HepG2 (cell line): ENCODE data around the gene ACP1. TPM values are rescaled to one million over a fixed set of nuclear protein-coding genes. Genes with fewer than 3 reads are reported as not detected.
A peak's percentile ranks its signal among the peaks of the same experiment; 100 is the strongest.

Experiments used
- ATAC-seq: fragments of 200-7000 bp; cut with Tn5 transposase; 3 replicates; pipeline ENCODE4 v1.9.1; 2020; ENCODE audit warnings: mild to moderate bottlenecking, moderate library complexity
- BruUV-seq: library from RNA; stranded (reverse); fragments of 400-500 nt; replicated peaks from 2 replicates; lab custom pipeline; 2021; lab: Mats Ljungman, UMichigan
- CTCF ChIA-PET: fragments of 300-600 bp; formaldehyde crosslinking; extraction: SDS; loops from one replicate; lab custom pipeline; 2021; ENCODE audit warnings: low total read pairs, inconsistent platforms, low intra/inter-chr PET ratio; lab: Yijun Ruan, JAX
- POLR2A ChIA-PET: fragments of 350-600 bp; sonication (Branson Sonifier 250); formaldehyde crosslinking; loops from one replicate; lab custom pipeline; 2020; ENCODE audit warnings: antibody characterized with exemption, inconsistent platforms; lab: Yijun Ruan, JAX
- DNase-seq: peaks from one replicate; pipeline ENCODE4 v3.0.0-alpha.2; 2015; ENCODE audit warnings: low spot score
- FAIRE-seq: peaks from 3 replicates; lab custom pipeline; 2011; peaks lifted over from hg19 to GRCh38; lab: Jason Lieb, UNC
- H2AFZ ChIP-seq: one replicate; pipeline ENCODE4 v1.6.1; 2011; ENCODE audit warnings: low read length, inconsistent platforms
- H3K27ac ChIP-seq: fragments of 300-600 bp; 3 replicates; pipeline ENCODE4 v1.8.0; 2011; ENCODE audit warnings: mixed run types, mild to moderate bottlenecking, mixed read lengths, low read length, inconsistent platforms; ENCODE audit not compliant: insufficient read depth; ENCODE audit errors: extremely low read length
- H3K27me3 ChIP-seq, 2 experiments: fragments of 200-600 bp in 1 of 2; 2 replicates in 1 of 2; 3 replicates in 1 of 2; pipeline versions ENCODE4 v1.6.0 to v1.8.0; 2011; ENCODE audit warnings: low read length in 2 of 2, mild to moderate bottlenecking in 2 of 2, moderate library complexity in 2 of 2, inconsistent platforms in 1 of 2; ENCODE audit not compliant: insufficient read depth in 2 of 2, control insufficient read depth in 1 of 2
- H3K36me3 ChIP-seq, 2 experiments: fragments of 200-600 bp in 1 of 2; replicated peaks in 1 of 2; 2 replicates in 1 of 2; 3 replicates in 1 of 2; pipeline versions ENCODE4 v1.5.1 to v1.8.0; 2011; ENCODE audit warnings: low read length in 2 of 2, inconsistent platforms in 1 of 2; ENCODE audit not compliant: insufficient read depth in 2 of 2, control insufficient read depth in 1 of 2
- H3K4me1 ChIP-seq: 2 replicates; pipeline ENCODE4 v1.5.1; 2012; ENCODE audit warnings: low read length, inconsistent platforms; ENCODE audit not compliant: insufficient read depth
- H3K4me2 ChIP-seq: 2 replicates; pipeline ENCODE4 v1.6.0; 2011; ENCODE audit warnings: low read depth, low read length, inconsistent platforms
- H3K4me3 ChIP-seq, 3 experiments: fragments of 200-600 bp in 1 of 3; sonication (generic), shearing (Covaris generic) in 1 of 3; replicated peaks in 1 of 3; 2 replicates each; pipeline ENCODE4 v1.5.1; 2011 to 2016; ENCODE audit warnings: low read length in 3 of 3, inconsistent platforms in 2 of 3, low read depth in 2 of 3, mild to moderate bottlenecking in 2 of 3, control low read depth in 1 of 3, mixed read lengths in 1 of 3; ENCODE audit not compliant: insufficient read depth in 1 of 3
- H3K79me2 ChIP-seq: one replicate; pipeline ENCODE4 v1.6.1; 2011; ENCODE audit warnings: low read length, inconsistent platforms; ENCODE audit not compliant: insufficient read depth
- H3K9ac ChIP-seq: 2 replicates; pipeline ENCODE4 v1.6.0; 2011; ENCODE audit warnings: mild to moderate bottlenecking, low read depth, low read length, inconsistent platforms; ENCODE audit not compliant: insufficient read depth
- H3K9me3 ChIP-seq: 2 replicates; pipeline ENCODE4 v1.5.1; 2012; ENCODE audit warnings: mild to moderate bottlenecking, low read length
- H4K20me1 ChIP-seq: 2 replicates; pipeline ENCODE4 v1.6.0; 2011; ENCODE audit warnings: inconsistent platforms, mild to moderate bottlenecking, low read length, moderate library complexity; ENCODE audit not compliant: insufficient read depth
- CENPBD1 ChIP-seq: sonication (generic); formaldehyde crosslinking; IDR thresholded peaks from 2 replicates; pipeline ENCODE4 v1.8.0; 2022; ENCODE audit warnings: missing genetic modification reagents, low read depth, mild to moderate bottlenecking, borderline replicate concordance
- THAP11 ChIP-seq: IDR thresholded peaks from 2 replicates; pipeline ENCODE4 v1.6.1; 2016; ENCODE audit warnings: missing biosample characterization, missing genetic modification reagents
- ZNF501 ChIP-seq: sonication (generic); formaldehyde crosslinking; IDR thresholded peaks from 2 replicates; pipeline ENCODE4 v1.5.1; 2020; ENCODE audit warnings: mild to moderate bottlenecking, moderate library complexity, missing genetic modification reagents
- ZNF644 ChIP-seq: IDR thresholded peaks from 2 replicates; pipeline ENCODE4 v1.6.1; 2016; ENCODE audit warnings: low read depth
- WGBS: methylation state at CpG from one replicate; pipeline ENCODE4 v1.1.6; 2017; ENCODE audit warnings: low lambda C conversion rate; 5-methylcytosine and 5-hydroxymethylcytosine counted together
- in situ Hi-C: cut with HindIII; loops from 2 replicates; pipeline ENCODE4 v1.10.0; 2017; ENCODE audit warnings: low pct_unique_long_range_greater_than_20kb; ENCODE audit not compliant: extremely low pct_ligation_motif_present
- intact Hi-C: fragments of 100-400 bp; cut with micrococcal nuclease; formaldehyde crosslinking; loops from one replicate; pipeline ENCODE4 v1.10.0; 2022; ENCODE audit not compliant: unreplicated experiment
- polyA plus RNA-seq, 8 experiments: library from polyadenylated mRNA; depleted of rRNA in 3 of 8; stranded (reverse) in 7 of 8; unstranded in 1 of 8; fragments of >200 nt; fragmentation: Illumina TruSeq in 4 of 8; extraction: Trizol in 4 of 8; gene quantifications; 2 replicates each; pipeline versions ENCODE4 v1.2.1 to v1.2.3, GENCODE V29; 2011 to 2016; ENCODE audit warnings: low read depth in 4 of 8, missing spikeins in 1 of 8, mixed read lengths in 1 of 8; ENCODE audit not compliant: insufficient read depth in 1 of 8
- total RNA-seq, 5 experiments: library from RNA; depleted of rRNA; stranded (reverse); fragments of >200 nt; fragmentation: Illumina TruSeq; extraction: Trizol; gene quantifications; 2 replicates each; pipeline ENCODE4 v1.2.3, GENCODE V29; 2016; ENCODE audit warnings: low read depth in 1 of 5

ACP1 gene
- total and polyA plus RNA-seq, 2 of the 13 experiments (the other 11 are each of a cell fraction or from before 2014, with no cell fraction given) = 246 to 348 TPM

DNA sequence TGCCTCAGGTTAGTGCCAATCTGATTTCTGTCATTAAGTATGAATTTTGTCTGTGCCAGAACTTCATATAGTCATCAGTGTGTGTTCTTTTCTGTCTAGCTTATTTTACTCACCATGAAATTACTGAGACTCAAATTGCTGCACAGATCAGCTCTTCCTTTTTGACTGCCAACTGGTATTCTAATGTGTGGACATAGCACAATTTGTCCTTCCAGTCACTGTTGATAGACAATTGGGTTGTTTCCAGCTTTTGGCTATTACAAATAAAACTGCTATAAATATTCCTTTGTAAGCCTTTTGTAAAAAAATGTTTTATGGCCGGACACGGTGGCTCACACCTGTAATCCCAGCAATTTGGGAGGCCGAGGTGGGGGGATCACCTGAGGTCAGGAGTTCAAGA lies 8.7 kb upstream of the ACP1 start:
- no peak for DNase-seq
- no peak for ATAC-seq
- no peak overlapping the region for H3K27ac ChIP-seq
- peaks cover 4% of the 10 kb centered on the region for H3K79me2 ChIP-seq
- POLR2A ChIA-PET = interaction anchor here (1.0 kb wide), 1 partner anchor 8 kb away, joined by 4 read pairs; the partner anchor contains the start of gene ACP1
- no peak overlapping the region for H3K4me2 ChIP-seq
- no peak for FAIRE-seq
- intact Hi-C loops = no loop called here
- CTCF ChIA-PET = no interaction called here
- TF ChIP-seq CENPBD1 (CRISPR knock-in tag) = no peak
- 0 out of 2 replicates have a peak, but pooled peaks have one; percentile 12 for TF ChIP-seq ZNF501
- no peaks in the 10 kb centered on the region; a peak in 1 of 5 replicates for H3K36me3 ChIP-seq
- H3K9ac ChIP-seq = no peak overlapping the region
- no peaks in the 10 kb centered on the region for H3K27me3 ChIP-seq
- no peak overlapping the region for H2AFZ ChIP-seq
- in situ Hi-C loops = no loop called here
- peaks cover 5% of the 10 kb centered on the region; the same call in 1 of the 2 replicates for H3K9me3 ChIP-seq
- 97% methylated on average over 3 of the region's 3 CpGs for WGBS
- BruUV-seq = no TSS peak
- H3K4me1 ChIP-seq = peaks cover 50% of the 10 kb centered on the region
- H3K4me3 ChIP-seq = no peak overlapping the region
- H4K20me1 ChIP-seq = no peaks in the 10 kb centered on the region

- POLR2A ChIA-PET = interaction anchor here (11.0 kb wide), 1 partner anchor 81 kb away, joined by 156 read pairs; no protein-coding TSS in a partner anchor
- no peak for TF ChIP-seq ZNF644 (CRISPR knock-in tag)
- TF ChIP-seq THAP11 (CRISPR knock-in tag) = 0 out of 2 replicates have a peak, but pooled peaks have one; percentile 3
- Histone ChIP-seq H3K79me2 (peaks cover 4% of the 10 kb centered on the region), H3K4me1 (peaks cover 58% of the 10 kb centered on the region), H3K27ac (no peak overlapping the region), H3K9ac (no peak overlapping the region), H3K27me3 (no peaks in the 10 kb centered on the region), H4K20me1 (no peaks in the 10 kb centered on the region), H3K36me3 (no peaks in the 10 kb centered on the region), H3K4me2 (no peak overlapping the region), H2AFZ (no peak overlapping the region), H3K9me3 (peaks cover 5% of the 10 kb centered on the region; the same call in 1 of the 2 replicates), H3K4me3 (no peak overlapping the region)
- FAIRE-seq = no peak
- no TSS peak for BruUV-seq
- no peak for ATAC-seq
- no peak for DNase-seq
- intact Hi-C loops = no loop called here
- CTCF ChIA-PET = no interaction called here
- 97% methylated on average over 3 of the region's 3 CpGs for WGBS
- in situ Hi-C loops = no loop called here
Observed at GRCh38 chr2:257429-257828, 7.3 kb upstream of the ACP1 start.
